ENCODE results near the gene HSPA5. TPM values are rescaled to one million over a fixed set of nuclear protein-coding genes. Genes with fewer than 3 reads are reported as not detected.
"Not testable (repeated sequence)": the region's sequence is repeated elsewhere in the genome, so short reads cannot be mapped to it uniquely, and the experiment has no call there.

HSPA5 gene
- total RNA-seq, 1 donor from 2014 or later = 411 TPM

DNA sequence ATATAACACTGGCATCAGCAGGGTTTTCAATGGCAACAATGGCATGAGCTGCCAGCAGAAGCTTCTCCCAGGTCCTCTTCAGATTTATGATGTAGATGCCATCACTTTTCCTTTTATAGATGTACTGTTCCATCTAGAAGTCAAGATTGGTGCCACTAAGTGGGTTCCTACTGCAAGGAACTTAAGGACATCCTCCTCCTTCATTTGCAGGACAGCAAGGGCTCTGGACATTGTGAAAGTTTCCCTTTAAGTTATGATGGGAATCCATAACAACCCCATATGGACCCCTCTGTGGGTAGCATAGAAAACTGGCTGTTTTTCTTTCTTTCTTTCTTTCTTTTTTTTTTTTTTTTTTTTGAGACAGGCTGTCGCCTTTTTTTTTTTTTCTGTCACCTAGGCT is 45.6 kb downstream of the HSPA5 start:
- DNase-seq (ENCODE audit: extremely low read depth, low read depth, low spot score) = not testable (repeated sequence)

DNA sequence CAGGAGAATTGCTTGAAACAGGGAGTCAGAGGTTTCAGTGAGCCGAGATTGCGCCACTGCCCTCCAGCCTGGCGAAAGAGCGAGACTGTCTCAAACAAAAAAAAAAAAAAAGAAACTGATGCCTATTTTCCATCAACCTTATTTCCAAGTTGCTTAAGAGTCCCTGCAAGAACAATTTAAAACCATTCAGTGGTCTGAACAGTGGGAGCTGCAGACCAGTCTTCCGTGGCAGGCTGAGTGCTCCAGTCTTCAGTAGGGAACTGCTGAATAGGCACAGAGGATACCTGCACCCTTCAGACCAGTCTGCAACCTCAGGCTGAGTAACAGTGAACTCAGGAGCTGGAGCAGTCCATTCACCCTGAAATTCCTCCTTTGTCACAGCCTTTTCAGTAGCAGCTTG is 46.7 kb downstream of the HSPA5 start:
- not testable (repeated sequence) for DNase-seq (ENCODE audit: extremely low read depth, low read depth, low spot score)

DNA sequence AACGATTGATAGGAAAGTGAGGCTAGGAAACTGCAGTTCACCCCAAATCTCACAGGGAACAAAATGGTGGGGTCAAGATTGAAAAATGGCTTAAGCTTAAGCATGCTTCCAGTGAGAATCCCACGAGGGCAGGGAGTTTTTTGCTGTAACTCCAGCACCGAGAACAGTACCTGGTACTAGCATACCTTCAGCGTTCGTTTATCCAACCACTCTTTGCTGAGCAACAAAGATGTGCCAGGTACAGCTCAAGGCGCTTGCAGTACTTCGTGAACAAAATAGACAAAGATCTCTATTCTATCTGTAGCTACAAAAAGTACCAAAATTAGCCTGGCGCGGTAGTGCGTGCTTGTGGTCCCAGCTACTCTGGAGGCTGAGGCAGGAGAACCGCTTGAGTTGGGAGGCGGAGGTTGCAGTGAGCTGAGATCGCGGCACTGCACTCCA is 50.8 kb downstream of the HSPA5 start:
- DNase-seq (ENCODE audit: extremely low read depth, low read depth, low spot score) = no peak

DNA sequence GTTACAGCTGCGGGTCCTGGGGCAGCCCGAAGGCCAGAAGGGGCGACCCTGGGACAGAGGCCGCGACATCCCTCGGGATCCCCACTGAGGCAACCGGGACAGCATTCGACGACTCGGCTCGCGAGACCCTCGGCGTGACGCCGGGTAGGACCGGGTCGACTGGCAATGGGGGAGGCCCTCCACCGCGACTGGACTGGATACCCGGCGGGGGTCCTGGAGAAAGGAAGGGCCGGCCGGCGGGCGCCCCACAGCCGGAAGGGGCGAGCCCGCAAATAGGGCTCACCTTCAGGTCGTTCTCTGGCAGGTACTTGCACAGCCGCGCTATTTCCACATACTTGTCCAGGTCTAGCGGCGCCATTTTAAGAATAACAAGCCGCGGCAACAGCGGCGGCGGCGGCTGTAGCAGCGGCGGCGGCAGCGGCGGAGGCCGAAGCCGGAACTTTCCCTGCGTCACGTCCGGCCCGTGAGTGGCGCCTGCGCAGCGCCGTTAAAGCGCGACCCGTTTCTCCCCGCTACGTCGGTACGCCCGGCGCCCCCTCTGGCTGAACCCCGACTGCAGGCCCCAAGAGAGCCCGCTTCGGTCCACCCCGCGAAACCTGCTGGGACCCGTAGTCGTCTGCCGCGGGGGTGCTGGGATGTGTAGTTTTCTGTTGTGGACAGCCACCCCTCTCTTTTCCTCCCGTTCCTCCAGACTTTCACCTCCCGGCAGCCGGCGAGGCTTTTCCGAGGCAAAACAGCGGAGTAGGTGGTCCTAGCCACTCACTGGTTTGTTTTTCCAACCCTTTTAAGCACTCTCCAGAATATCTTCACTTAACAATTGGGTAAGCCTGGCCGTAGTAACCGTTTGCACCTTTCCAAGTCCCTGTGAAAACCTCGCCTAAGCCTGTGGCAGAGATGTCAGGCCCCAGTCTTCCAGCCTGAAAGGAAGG is 51.5 kb downstream of the HSPA5 start, which contains the start of gene PPP6C:
PPP6C (minus strand) TSS at position 443 of the 929 bp plus-strand sequence; CDS start at position 358, 85 bp downstream.
- no peak for DNase-seq (ENCODE audit: extremely low read depth, low read depth, low spot score)

DNA sequence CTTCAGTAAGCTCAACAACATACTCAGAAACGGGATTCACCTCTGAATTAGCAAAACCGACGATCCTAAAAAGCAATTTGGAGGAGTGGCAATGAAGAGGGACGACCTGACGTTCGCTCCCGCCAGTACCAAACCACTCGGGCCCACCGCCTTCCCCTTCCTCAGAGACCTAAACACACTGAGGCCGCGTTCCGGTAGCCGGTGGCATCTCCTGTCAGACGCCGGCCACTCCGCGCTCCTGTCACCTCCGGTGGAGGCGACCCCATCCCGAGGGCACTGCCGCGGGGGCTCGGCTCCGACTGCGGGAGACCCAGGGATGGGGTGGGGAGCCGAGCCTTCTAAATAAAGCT is 52.2 kb downstream of the HSPA5 start:
- DNase-seq (ENCODE audit: extremely low read depth, low read depth, low spot score) = no peak

Other genes with a start within 250 kb of the HSPA5 start
- 4.8 and 8.1 TPM in 2 replicates for gene SCAI, start 97.8 kb downstream of the HSPA5 start, total RNA-seq
- 26.9 and 29.8 TPM in 2 replicates for gene PPP6C, start 51.5 kb downstream of the HSPA5 start, total RNA-seq
- 17.2 and 30.5 TPM in 2 replicates for gene RABEPK, start 40.8 kb downstream of the HSPA5 start, total RNA-seq
- 36.8 and 45.7 TPM in 2 replicates for gene GAPVD1, start 20.5 kb upstream of the HSPA5 start, total RNA-seq